ENCODE measurements around the gene MCTP1.

- TF ChIP-seq EZH2 (IDR thresholded peaks at IDR 0.05; ENCODE audit: borderline replicate concordance, insufficient read depth, low read length, poor library complexity, severe bottlenecking) (no peak), CTCF (IDR thresholded peaks at IDR 0.05; ENCODE audit: poor library complexity, severe bottlenecking) (no peak), POLR2AphosphoS5 (IDR thresholded peaks at IDR 0.05) (no peak), SMC3 (conservative IDR thresholded peaks at IDR 0.05; ENCODE audit: poor library complexity) (no peak), RAD21 (conservative IDR thresholded peaks at IDR 0.05) (no peak)
Measured at GRCh38 chr5:94811331-94811730, 473.6 kb downstream of the MCTP1 start.

Measured in neural cell (in vitro differentiated cells).